ENCODE measurements around the gene RTN3. TPM values are rescaled to one million over a fixed set of nuclear protein-coding genes. Genes with fewer than 3 reads are reported as not detected.

Gene RTN3
- total RNA-seq, 1 experiment from 2014 or later = 173 TPM

- no peak overlapping the region for H2BK20ac ChIP-seq (ENCODE audit: low read depth, low read length, poor library complexity, severe bottlenecking)
- Mint-ChIP-seq H3K27ac (no peak overlapping the region; a peak in 1 of 7 replicates), H3K9me3 (peaks cover under 1% of the 10 kb centered on the region in 2 experiments; a peak in 2 of 5 replicates), H3K27me3 (ENCODE audit: low read depth) (0 out of 2 replicates have a peak, but pooled peaks cover under 1% of the 10 kb centered on the region), H3K4me1 (peaks cover 23 to 26% of the 10 kb centered on the region in 2 experiments), H3K4me3 (no peak overlapping the region), H3K36me3 (ENCODE audit: insufficient read depth in 1 of 3, low read depth in 3 of 3) (peaks cover 0 to 6% (median under 1%) of the 10 kb centered on the region in 3 experiments; a peak in 4 of 7 replicates)
- no peak overlapping the region for H2BK15ac ChIP-seq (ENCODE audit: low read depth, low read length)
- peaks cover 6% of the 10 kb centered on the region; the same call in 1 of the 2 replicates for H3K79me2 ChIP-seq (ENCODE audit: insufficient read depth, low read length)
- no peak overlapping the region for H4K8ac ChIP-seq (replicated peaks; ENCODE audit: insufficient read length, low read depth, low read length)
- no peak overlapping the region for H3K23ac ChIP-seq (ENCODE audit: insufficient read length, low read depth, low read length)
- H2AK5ac ChIP-seq (ENCODE audit: insufficient read length, low read length) = no peak overlapping the region
- no peaks in the 10 kb centered on the region; the same call in 1 of the 2 replicates for H3K4me1 ChIP-seq (ENCODE audit: insufficient read depth, low read length)
- WGBS (ENCODE audit: extremely low coverage, insufficient read length, low lambda C conversion rate) = no CpG with 5 or more reads among the region's 4 CpGs
- no peak overlapping the region for H3K14ac ChIP-seq (ENCODE audit: insufficient read depth, low read length)
- no peak overlapping the region for H2AFZ ChIP-seq (ENCODE audit: low read length)
- H2BK5ac ChIP-seq (ENCODE audit: insufficient read length, low read length) = no peak overlapping the region
- H3K9ac ChIP-seq (ENCODE audit: extremely low read depth, insufficient read length, low read length) = no peak overlapping the region
- H2BK120ac ChIP-seq (ENCODE audit: low read depth, low read length, poor library complexity, severe bottlenecking) = no peak overlapping the region
- no peak overlapping the region for H3T11ph ChIP-seq (ENCODE audit: low read length)
- no peak overlapping the region for H4K5ac ChIP-seq (ENCODE audit: insufficient read length, low read depth, low read length)
- H3K9me3 ChIP-seq (ENCODE audit: control insufficient read depth, low read depth, low read length) = no peaks in the 10 kb centered on the region
- no peak overlapping the region for H3K56ac ChIP-seq (ENCODE audit: insufficient read length, low read depth, low read length)
- no peak overlapping the region for H4K91ac ChIP-seq (ENCODE audit: insufficient read length, low read depth, low read length)
- H3K4me2 ChIP-seq (ENCODE audit: insufficient read depth, insufficient read length, low read length) = no peak overlapping the region
- no peak for DNase-seq
- H2BK12ac ChIP-seq (ENCODE audit: insufficient read length, low read depth, low read length) = no peak overlapping the region
- H3K27me3 ChIP-seq (ENCODE audit: insufficient read depth, low read length) = no peaks in the 10 kb centered on the region
- peaks cover 5% of the 10 kb centered on the region for H3K23me2 ChIP-seq (ENCODE audit: insufficient read length, low read depth, low read length, poor library complexity, severe bottlenecking)
- H3K27ac ChIP-seq (ENCODE audit: insufficient read length, low read depth, low read length) = no peak overlapping the region
- no peak for TF ChIP-seq CTCF (conservative IDR thresholded peaks at IDR 0.05)
- H4K20me1 ChIP-seq (ENCODE audit: control insufficient read depth, insufficient read depth, insufficient read length) = peaks cover 3% of the 10 kb centered on the region
- H3K18ac ChIP-seq (ENCODE audit: insufficient read length, low read depth, low read length) = no peak overlapping the region
- H3K4ac ChIP-seq (ENCODE audit: low read depth, low read length) = no peak overlapping the region
- peaks cover 10% of the 10 kb centered on the region for H3K79me1 ChIP-seq (ENCODE audit: insufficient read depth, low read depth, low read length, poor library complexity, severe bottlenecking)
Observed at GRCh38 chr11:63666874-63667273, 14.4 kb upstream of the RTN3 start.
